GM21526 (cell line): ENCODE results near the gene NR1H4.
"Not testable (repeated sequence)": the region's sequence is repeated elsewhere in the genome, so short reads cannot be mapped to it uniquely, and the experiment has no call there.

Experiments
- ATAC-seq: cut with Tn5 transposase; IDR thresholded peaks from one replicate; pipeline ENCODE4 v1.9.1; 2021; ENCODE audit warnings: moderate library complexity; ENCODE audit not compliant: unreplicated experiment, low FRiP score

Gene NR1H4

DNA sequence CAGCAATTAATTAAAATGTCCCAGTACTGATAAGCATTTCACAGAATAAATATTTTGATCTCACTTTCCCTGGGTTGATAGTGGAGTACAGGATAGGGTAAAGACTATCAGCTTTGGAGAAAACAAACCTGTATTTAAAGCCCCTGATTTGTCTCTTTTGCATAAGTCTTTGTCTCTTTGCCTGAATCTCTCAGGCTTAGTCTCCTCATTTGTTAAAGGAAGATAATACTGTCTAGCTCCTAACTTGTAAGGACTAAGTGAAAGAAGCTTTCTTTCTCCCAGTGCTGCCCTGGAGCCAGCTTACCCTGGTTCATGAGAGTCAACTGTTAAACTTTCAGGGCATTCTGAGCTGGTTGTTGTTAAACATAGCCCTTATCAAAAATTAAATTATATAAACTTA, 5.5 kb upstream of the NR1H4 start:
- no peak for ATAC-seq

DNA sequence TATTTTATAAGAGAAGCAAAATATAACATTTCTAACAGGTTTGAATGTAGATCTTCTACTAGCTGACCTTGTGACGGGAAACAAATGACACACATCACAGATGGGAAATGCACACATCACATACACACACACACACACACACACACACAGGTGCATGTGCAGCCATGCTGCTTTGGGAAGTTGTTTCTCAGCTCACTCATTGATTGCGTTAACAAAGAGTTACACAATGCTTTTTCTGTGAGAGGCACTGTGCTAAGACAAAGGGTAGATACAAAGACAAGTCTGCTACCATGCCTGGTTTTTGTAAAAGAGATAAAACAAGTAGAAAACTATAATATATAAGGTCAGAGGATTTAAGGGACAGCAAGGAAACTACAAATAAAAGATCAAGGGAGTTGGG, 1.3 kb upstream of the NR1H4 start:
- no peak for ATAC-seq

DNA sequence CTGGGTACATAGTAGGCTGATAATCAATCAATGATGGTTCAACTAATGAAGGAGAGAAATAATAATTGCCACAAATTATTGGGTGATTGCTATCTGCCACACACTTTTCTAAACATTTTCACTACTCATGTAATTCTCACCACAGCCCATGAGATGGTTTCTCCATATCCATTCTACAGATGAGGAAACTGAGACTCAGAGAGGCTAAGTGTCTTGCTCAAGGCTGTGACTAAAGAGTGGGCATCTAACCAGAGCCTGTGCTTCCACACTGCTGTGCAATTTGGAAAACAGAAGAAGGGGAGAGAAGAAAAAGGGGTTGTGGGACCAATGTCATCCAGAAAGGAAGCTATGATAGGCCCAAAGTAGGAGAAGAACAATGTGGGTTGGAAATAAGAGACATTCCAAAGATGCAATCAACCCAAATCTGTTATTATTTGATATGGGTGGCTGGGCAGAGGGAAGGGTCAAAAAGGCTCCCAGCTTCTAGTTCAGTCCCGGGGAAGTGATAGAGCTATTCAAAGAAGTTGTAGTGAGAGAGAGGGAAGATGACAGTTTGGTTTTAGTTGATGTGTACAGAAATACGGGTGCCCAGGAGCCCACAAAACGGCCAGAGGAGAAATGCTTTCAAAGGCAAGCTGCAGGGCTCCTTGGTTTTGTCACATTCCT, 483 bp upstream of the NR1H4 start:
- no peak for ATAC-seq

DNA sequence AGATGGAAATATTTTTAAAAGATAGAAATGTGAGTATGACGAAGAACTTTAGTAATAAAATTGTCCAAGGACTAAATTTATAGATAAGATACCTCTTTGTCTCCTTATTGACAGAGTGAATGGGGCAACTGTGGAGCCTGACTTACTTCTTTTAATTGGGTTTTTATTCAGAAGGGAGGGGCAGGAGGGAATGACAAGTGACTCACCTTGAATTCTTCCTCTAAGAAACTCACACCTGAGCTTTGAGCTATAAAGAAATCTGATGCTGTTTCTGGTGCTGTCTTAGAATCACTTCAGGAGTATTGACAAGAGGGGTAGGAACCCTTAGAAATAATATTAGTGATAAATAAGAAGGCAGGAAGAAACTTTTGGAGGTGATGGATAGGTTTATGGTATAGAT, 951 bp downstream of the NR1H4 start:
- ATAC-seq = no peak

DNA sequence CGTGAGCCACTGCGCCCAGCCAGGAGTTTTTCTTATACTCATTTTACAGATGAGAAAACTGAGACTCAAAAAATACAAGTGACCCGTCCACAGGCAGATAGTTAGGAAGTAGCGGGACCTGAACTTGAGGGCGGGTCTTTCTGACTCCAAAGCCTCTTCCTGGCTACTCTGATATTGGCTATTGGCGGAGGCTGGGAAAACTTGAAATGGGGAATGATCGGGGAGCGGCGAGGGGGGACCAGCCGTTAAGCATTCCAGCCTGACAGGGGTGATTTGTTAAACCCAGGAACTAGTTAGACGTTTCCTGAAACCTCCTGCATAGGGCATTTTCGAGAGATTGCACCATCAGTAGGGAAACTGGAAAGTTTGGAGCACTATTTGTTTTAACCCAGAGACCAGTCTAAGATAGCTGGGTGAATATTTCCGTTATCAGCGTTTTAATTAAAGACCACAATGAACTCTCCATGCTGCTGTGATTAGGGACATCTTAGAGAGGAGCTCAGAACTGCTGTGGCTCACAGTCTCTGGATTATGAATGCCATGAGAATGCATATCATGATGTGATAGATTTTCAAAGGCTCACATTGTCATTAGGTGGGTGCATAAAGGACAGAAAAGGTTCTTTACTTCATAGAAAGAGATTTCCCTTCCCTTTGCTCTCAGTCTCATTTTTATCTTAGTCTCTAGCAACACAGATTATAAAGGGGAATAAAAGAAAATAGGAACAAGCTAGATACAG, 2.5 kb downstream of the NR1H4 start:
- no peak for ATAC-seq

DNA sequence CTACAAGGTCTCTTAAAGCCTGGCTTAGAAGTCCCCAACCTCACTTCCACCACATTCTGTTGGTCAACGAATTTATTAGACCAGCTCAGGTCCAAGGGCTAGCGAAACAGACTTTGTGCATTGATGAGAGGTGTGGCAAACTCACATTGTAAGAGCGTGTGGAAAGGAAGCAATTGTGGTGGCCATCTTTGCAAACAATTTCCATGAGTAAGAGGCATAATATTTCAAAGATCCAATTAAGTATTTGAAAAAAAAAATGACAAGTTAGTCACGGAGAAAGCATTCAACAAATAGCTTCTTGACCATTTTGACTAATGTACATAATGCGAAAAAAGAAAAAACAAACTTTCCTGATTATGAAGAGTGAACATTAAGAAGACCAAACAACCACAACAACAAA, 7.4 kb downstream of the NR1H4 start:
- no peak for ATAC-seq

DNA sequence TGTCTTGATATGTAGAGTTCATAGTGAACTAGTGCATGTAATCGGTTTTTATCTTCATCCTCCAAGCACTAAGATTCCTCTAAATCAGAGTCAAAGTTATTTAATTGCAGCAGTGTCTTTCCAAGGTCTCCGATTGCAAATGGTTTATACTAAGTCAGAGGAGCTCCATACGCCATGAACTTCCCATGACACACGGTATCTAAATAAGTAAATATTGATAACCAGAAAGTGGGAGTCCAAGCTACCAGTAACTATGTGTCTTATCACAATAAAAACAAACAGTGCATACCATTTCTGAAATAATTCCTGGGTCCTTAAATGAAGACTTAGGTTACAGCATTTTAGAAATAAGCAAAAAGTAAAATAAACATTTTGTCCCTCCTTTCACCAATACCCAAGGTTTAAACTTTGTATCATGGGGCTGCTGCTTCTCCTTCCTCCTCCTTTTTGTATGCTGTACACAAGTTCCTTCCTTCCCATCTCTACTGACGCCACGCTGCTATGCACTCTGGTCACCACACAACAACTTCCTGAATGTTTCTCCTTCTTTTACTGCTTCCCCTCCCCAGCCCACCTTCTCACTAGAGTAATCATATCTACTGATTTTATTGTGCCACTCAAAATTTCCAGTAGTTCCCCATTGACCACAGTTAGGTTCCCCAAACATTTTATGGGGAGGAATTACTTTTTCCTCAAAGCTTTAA, 10.7 kb downstream of the NR1H4 start:
- no peak for ATAC-seq

DNA sequence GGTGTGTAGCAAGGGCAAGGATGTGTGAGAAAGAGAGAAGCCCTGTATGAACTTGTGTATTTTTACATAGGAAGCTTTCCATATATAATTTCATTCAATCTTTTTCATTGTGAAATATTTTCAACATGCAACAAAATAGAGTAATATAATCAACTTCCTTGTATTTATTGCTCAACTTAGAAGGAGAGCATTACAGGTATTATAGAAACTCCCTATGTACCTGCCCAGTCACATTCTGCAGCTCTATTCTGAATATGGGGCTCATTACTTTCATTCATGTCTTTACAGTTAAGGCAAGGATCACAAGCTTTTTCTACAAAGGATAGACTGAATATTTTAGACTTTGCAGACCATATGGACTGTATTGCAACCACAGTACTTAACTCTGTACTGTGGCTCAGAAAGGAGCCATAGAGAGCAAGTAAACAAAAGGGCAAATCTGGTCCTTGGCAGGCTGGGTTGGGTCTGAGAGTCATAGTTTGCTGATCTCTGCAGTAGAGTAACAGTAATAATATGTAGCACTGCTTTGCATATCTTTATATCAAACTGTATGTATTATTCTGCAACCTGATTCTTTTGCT, 11.3 kb downstream of the NR1H4 start:
- no peak for ATAC-seq

DNA sequence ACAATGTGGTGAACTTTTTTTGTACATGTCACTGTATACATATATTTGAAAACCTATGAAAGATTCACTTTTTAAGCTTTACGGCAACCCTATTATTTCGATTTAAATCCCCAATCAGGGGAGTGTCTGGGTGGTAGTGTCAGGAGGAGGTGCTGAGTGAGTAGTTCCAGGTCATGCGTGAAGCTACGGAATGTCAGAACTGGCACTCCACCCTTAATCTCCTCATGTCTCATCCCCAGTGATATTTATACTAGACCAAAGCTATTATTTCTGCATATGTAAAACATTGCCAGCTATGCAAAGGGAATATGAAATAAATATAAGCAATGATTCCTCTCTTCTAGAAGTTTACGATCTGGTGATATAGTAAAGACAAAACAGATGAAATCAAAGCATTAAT, 12.3 kb downstream of the NR1H4 start:
- ATAC-seq = no peak

DNA sequence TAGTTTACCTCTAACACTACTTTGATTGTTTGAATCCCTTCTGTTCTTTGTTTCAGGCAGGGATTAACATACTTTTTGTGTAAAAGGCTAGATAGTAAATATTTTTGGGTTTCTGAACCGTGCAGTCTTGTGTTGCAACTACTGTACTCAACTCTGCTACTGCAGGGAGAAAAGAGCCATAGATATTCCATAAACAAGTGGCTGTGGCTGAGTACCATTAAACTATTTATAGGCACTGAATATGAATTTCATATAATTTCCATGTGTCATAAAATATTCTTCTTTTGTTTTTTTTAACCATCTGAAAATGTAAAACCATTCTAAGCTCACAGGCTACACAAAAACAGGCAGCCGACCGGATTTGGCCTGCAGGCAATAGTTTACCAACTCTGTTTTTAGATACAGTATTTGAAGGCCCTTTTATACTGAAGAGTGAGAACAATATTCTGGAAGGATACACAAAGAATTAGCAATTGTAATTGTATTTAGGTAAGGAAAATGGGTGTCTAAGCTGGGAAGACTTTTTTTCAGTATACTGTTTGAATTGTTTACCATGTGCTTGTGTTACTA, 15.7 kb downstream of the NR1H4 start:
- no peak for ATAC-seq

DNA sequence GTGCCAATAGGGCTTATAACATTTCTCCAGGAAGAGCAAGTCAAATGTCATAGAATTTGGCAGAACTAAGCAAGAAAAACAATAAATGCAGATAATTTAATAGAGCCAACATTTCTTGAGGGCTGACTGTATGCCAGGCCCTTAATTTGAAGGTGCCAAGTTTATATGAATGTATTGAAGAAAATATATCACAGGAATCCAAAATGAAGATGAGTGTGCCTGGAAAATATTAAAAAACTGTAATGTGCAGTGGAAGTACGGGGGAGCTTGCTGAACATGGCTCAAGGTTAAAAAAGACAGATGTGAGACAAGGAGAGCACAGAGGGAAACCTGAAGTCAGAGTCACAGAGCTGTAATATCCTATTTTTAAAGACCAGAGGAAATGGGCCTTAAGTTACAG, 16.4 kb downstream of the NR1H4 start:
- no peak for ATAC-seq

DNA sequence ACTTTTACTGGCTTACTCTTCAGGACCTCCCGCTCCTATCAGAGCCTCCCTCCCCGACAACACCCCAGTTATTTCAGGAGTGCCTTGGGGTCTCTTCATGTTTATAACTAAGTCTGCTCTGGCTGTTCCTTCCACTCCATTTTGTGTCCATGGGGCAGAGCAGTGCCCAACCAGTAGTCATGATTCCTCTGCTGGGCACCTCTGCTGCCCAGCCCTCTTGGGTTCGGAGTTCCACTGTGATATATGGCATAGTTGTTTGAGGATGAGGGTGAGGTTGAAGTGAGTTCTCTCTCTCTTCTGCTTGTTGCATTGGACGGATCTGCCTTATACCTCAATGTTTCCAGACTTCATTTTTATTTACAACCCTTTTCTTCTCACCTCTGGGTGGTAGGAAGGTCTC, 17.4 kb downstream of the NR1H4 start:
- ATAC-seq = no peak

DNA sequence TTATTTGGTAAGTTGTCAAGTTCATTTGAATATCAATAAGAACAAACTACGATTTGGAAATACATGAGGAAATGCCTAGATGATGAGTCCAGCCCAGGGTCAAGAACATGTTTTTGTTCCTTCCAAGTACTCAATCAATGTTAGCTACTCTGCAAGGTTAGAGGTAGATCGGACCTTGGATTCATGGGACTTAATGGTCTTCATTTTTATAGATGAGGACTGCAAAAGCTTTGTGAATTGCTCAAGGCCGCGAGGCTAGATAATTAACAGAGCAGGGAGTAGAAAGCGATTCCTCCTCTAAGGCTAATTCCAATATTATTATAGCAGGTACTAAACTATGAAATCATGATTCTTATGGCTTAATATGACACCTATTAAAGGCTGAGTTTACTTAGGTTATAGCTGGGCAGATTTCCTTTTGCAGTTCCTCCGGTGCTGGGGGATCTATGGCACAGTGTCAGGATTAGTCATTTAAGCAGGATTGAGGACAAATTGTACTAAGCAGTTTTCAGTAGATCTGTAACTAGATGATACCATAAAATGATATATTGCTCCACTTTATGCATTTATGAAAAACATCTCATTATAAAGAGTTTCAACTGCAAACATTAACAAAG, 19.8 kb downstream of the NR1H4 start:
- ATAC-seq = no peak

DNA sequence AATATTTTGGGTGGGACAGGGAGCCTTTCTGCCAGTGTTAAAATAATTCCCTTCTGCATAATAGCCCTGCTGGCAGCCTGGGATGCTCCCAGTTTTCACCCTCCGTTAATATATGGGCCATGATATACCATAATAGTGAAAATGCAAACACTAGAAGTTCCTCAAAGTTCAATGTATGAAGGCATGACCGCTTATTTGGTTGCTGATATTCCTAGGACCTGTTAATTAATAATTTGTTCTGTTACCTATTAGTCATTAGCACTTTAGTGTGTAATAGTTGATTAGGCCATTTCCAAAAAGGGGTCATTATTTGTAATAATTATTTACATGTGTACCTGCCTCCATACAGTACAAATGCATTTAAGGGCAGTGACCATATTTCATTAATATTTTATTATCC, 20.4 kb downstream of the NR1H4 start:
- ATAC-seq = no peak

DNA sequence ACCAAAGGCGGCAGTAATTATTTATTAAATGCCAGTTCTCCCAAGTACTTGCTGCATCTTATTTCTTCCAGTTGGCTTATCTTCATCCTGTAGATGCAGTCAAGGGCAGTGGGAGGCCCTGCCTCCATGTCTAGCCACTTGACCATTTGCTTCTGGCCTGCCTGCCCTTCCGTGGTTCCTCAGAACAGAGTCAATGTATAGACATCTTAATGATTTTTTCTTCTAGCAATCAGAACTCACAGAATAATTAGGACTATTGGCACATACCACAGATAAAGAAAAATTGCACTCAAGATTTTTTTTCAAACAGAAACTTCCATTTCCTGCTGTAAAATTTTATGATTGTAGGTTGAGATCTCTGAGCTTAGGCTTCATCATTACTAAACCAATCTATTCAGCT, 20.9 kb downstream of the NR1H4 start:
- ATAC-seq = no peak

DNA sequence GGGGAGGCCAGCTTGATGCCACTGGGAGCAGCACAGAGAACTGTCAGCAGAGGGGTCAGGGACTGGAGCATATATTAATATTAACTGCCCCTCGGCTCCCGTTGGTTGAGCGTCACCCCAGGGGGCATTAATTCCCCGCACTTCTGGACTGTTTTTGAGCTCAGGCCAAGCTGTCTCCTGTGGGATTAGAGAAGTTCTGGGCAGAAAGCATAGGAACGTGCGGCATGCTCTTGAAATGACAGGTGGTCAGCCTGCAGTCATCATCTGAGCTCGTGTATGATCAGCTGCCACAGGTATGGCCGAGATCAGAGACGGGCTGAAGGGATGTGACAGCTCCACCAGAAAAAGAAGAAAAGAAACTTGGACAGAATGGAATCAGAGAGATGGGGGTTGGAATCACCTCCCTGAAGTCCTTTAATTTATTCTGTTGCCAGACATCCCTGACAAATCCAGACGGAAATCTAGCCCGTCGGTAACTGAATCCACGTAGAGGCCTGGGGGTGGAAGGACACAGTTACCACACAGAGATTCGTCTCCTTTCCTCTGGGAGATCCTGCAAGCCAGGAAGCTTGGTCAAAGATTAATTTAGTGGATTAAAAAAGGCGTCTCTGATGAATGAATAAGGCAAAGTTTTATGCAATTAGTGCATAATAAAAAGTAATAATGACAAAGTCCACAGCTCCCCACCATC, 23.6 kb downstream of the NR1H4 start:
- ATAC-seq = no peak

DNA sequence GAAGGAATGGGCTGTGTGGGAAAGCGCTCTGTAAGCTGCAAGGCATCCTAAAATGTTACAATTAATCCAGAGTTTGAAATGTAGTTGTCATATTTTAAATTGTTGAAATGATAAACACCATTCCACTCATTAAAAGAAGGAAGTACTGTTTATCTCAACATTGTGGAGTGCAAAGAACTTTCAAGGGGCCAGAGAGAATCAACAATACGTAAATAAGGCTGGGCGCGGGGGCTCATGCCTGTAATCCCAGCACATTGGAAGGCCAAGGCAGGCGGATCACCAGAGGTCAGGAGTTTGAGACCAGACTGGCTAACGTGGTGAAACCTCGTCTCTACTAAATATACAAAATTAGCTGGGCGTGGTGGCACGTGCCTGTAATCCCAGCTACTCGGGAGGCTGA, 24.5 kb downstream of the NR1H4 start:
- no peak for ATAC-seq

DNA sequence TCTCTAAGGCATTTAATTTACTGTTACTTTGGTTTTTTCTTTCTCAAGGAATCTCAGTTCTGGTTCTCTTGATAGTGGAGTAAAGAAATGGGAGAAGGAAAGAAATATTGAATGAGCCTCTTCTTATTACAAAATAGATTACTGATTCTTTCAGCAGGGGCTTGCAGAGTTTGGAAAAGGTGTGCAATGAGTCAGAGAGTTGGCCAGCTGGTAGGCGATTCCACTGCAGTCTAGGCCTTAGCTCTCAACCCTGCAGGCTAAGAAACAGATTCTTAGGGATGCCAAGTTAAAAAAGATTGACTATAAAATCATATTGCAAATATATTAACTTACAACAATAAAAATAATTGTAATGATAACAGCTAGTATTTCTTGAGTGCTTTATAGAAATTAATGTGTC, 25.8 kb downstream of the NR1H4 start:
- ATAC-seq = no peak

DNA sequence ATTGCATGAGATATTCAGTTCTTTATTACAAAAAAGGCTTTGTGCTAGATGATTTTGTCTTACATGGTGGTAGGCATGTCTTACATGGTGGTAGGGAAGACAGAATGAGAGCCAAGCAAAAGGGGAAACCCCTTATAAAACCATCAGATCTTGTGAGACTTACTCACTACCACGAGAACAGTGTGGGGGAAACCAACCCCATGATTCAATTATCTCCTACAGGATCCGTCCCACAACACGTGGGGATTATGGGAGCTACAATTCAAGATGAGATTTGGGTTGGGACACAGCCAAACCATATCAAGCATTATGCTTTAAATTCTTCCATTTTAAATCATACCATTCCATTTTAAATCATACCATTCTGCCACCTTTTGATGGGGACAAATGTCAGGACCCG, 29.1 kb downstream of the NR1H4 start:
- ATAC-seq = not testable (repeated sequence)

DNA sequence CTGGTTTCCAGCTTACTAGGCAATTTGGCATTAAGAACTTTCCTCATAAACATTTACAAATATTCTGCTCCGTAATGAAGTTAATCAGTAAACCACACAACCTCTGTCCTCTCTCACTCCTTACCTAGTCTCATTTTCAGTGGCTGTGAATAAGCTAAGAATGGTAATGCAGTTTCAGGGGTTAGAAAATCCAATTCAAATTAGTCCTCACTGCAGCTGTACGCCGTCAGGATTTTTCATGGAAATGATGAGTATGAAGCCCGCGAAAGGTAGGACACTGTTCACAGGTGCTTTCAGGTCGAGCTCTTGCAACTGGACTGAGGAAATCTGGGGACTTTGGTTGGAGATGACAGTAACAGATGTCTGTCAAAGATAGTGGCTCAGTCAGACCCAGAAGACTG, 29.6 kb downstream of the NR1H4 start:
- no peak for ATAC-seq
